K562 (cell line): ENCODE measurements around the gene RUSC1. TPM values are rescaled to one million over a fixed set of nuclear protein-coding genes. Genes with fewer than 3 reads are reported as not detected.

Source experiments
- ATAC-seq: fragments of 200-7000 bp; cut with Tn5 transposase; 3 replicates; pipeline ENCODE4 v1.9.1; 2020; ENCODE audit warnings: moderate library complexity
- BruUV-seq: library from RNA; stranded (reverse); fragments of 400-500 nt; replicated peaks from 2 replicates; lab custom pipeline; 2021; lab: Mats Ljungman, UMichigan
- CTCF ChIA-PET: fragments of 300-600 bp; formaldehyde crosslinking; extraction: SDS; loops from one replicate; lab custom pipeline; 2021; ENCODE audit warnings: low intra/inter-chr PET ratio; lab: Yijun Ruan, JAX
- POLR2A ChIA-PET: fragments of 300-600, 350-650 bp; sonication (Branson Sonifier 250); formaldehyde crosslinking; extraction: SDS; loops from one replicate; lab custom pipeline; 2021; ENCODE audit warnings: antibody characterized with exemption, inconsistent platforms; lab: Yijun Ruan, JAX
- DNase-seq, 4 experiments: peaks; one replicate each; pipeline versions ENCODE4 v3.0.0 to v3.0.0-alpha.2; 2011 to 2018; ENCODE audit warnings: low spot score in 3 of 4, mixed read lengths in 3 of 4; ENCODE audit errors: extremely low read depth in 1 of 4
- FAIRE-seq: peaks from 2 replicates; lab custom pipeline; 2011; peaks lifted over from hg19 to GRCh38; lab: Jason Lieb, UNC
- H2AFZ ChIP-seq: 2 replicates; pipeline ENCODE4 v1.6.0; 2011; ENCODE audit warnings: low read depth, low read length, control low read depth, inconsistent platforms
- H3K27ac ChIP-seq: fragments of 200-600 bp; 3 replicates; pipeline ENCODE4 v1.8.0; 2011; ENCODE audit warnings: low read depth, mild to moderate bottlenecking, control low read depth, inconsistent platforms, low read length, moderate library complexity, mixed read lengths; ENCODE audit errors: extremely low read depth
- H3K27me3 ChIP-seq, 2 experiments: fragments of 300-600 bp in 1 of 2; 2 replicates in 1 of 2; 3 replicates in 1 of 2; pipeline versions ENCODE4 v1.6.0 to v1.8.0; 2011; ENCODE audit warnings: inconsistent platforms in 2 of 2, low read length in 2 of 2, mild to moderate bottlenecking in 1 of 2, mixed read lengths in 1 of 2, moderate library complexity in 1 of 2; ENCODE audit not compliant: control insufficient read depth in 2 of 2, insufficient read depth in 2 of 2
- H3K36me3 ChIP-seq: fragments of 300-600 bp; 3 replicates; pipeline ENCODE4 v1.8.0; 2011; ENCODE audit warnings: mild to moderate bottlenecking, low read length, inconsistent platforms; ENCODE audit not compliant: control insufficient read depth, insufficient read depth
- H3K4me1 ChIP-seq, 2 experiments: fragments of 200-600 bp in 1 of 2; replicated peaks in 1 of 2; 2 replicates in 1 of 2; 3 replicates in 1 of 2; pipeline versions ENCODE4 v1.5.1 to v1.8.0; 2011; ENCODE audit warnings: inconsistent platforms in 2 of 2, low read length in 2 of 2, mild to moderate bottlenecking in 1 of 2, mixed read lengths in 1 of 2, moderate library complexity in 1 of 2; ENCODE audit not compliant: control insufficient read depth in 2 of 2, insufficient read depth in 2 of 2
- H3K4me2 ChIP-seq: 2 replicates; pipeline ENCODE4 v1.6.1; 2011; ENCODE audit warnings: low read length, control low read depth, inconsistent platforms, mixed read lengths; ENCODE audit not compliant: insufficient read depth
- H3K4me3 ChIP-seq: fragments of 200-600 bp; sonication (generic), shearing (Covaris generic); 2 replicates; pipeline ENCODE4 v1.5.1; 2016; ENCODE audit warnings: control low read depth, inconsistent platforms
- H3K79me2 ChIP-seq: fragments of 200-600 bp; 3 replicates; pipeline ENCODE4 v1.8.0; 2011; ENCODE audit warnings: low read length, inconsistent platforms; ENCODE audit not compliant: control insufficient read depth, insufficient read depth
- H3K9ac ChIP-seq, 2 experiments: 2 replicates each; pipeline versions ENCODE4 v1.6.0 to v1.6.1; 2011; ENCODE audit warnings: low read depth in 2 of 2, low read length in 2 of 2, control low read depth in 1 of 2, inconsistent platforms in 1 of 2, mild to moderate bottlenecking in 1 of 2, mixed read lengths in 1 of 2; ENCODE audit not compliant: insufficient read depth in 1 of 2
- H3K9me1 ChIP-seq: one replicate; pipeline ENCODE4 v1.6.0; 2011; ENCODE audit warnings: inconsistent platforms, mild to moderate bottlenecking, low read length, moderate library complexity; ENCODE audit not compliant: control insufficient read depth, insufficient read depth
- H3K9me3 ChIP-seq: replicated peaks from 2 replicates; pipeline ENCODE4 v1.5.1; 2011; ENCODE audit warnings: low read depth, low read length, inconsistent platforms; ENCODE audit not compliant: control insufficient read depth, insufficient read depth
- H4K20me1 ChIP-seq: replicated peaks from 2 replicates; pipeline ENCODE4 v1.6.1; 2011; ENCODE audit warnings: low read length, inconsistent platforms, mixed read lengths; ENCODE audit not compliant: control insufficient read depth, insufficient read depth
- BCL6 ChIP-seq: fragments of 250-450 bp; sonication (Bioruptor Pico); IDR thresholded peaks from 2 replicates; pipeline ENCODE4 v1.4.0; 2020
- CBFA2T3 ChIP-seq: fragments of 450-650 bp; IDR thresholded peaks from 2 replicates; pipeline ENCODE4 v1.6.1; 2017
- HSF4 ChIP-seq: fragments of 250-450 bp; sonication (Bioruptor Pico); IDR thresholded peaks from 2 replicates; pipeline ENCODE4 v2.1.2; 2022; ENCODE audit warnings: mild to moderate bottlenecking, moderate library complexity, borderline replicate concordance
- NR1H2 ChIP-seq: sonication (generic); formaldehyde crosslinking; IDR thresholded peaks from 2 replicates; pipeline ENCODE4 v1.4.0; 2020; ENCODE audit warnings: mild to moderate bottlenecking, missing genetic modification reagents
- RBM14 ChIP-seq: fragments of 200-400 bp; formaldehyde crosslinking; IDR thresholded peaks from 2 replicates; pipeline ENCODE4 v1.6.1; 2018; ENCODE audit warnings: low read depth, mild to moderate bottlenecking, low read length, moderate library complexity, borderline replicate concordance; ENCODE audit not compliant: insufficient read depth
- SIN3B ChIP-seq: fragments of 450-650 bp; IDR thresholded peaks from 2 replicates; pipeline ENCODE4 v1.6.1; 2017; ENCODE audit warnings: low read depth, mild to moderate bottlenecking, moderate library complexity
- SMC3 ChIP-seq: conservative IDR thresholded peaks from 2 replicates; pipeline ENCODE4 v1.6.1; 2011; ENCODE audit warnings: low read depth, low read length, improper control_type of control experiment; ENCODE audit not compliant: insufficient read depth
- SP1 ChIP-seq: sonication (generic); formaldehyde crosslinking; IDR thresholded peaks from 2 replicates; pipeline ENCODE4 v1.8.1; 2022; ENCODE audit warnings: mild to moderate bottlenecking, missing genetic modification reagents
- SRSF1 ChIP-seq: fragments of 200-400 bp; formaldehyde crosslinking; IDR thresholded peaks from 2 replicates; pipeline ENCODE4 v1.6.1; 2017; ENCODE audit warnings: mild to moderate bottlenecking, low read depth, low read length, moderate library complexity
- ZBTB8A ChIP-seq: fragments of 450-650 bp; IDR thresholded peaks from 2 replicates; pipeline ENCODE4 v1.6.1; 2018; ENCODE audit warnings: mild to moderate bottlenecking, moderate library complexity; ENCODE audit not compliant: partially characterized antibody
- WGBS: fragments of 100-300 bp; shearing (Covaris generic); methylation state at CpG from one replicate; pipeline ENCODE4 v1.1.6; 2016; ENCODE audit warnings: low coverage, mixed read lengths; ENCODE audit not compliant: insufficient coverage; ENCODE audit errors: missing lambda C conversion rate; 5-methylcytosine and 5-hydroxymethylcytosine counted together
- in situ Hi-C: fragments of 300-500 bp; cut with MboI; formaldehyde crosslinking; loops from 4 replicates; pipeline ENCODE4 v1.15.0; 2018; ENCODE audit warnings: inconsistent platforms, mixed read lengths
- intact Hi-C: fragments of 100-400 bp; cut with micrococcal nuclease; formaldehyde crosslinking; loops from 2 replicates; pipeline ENCODE4 v1.14.2; 2022
- polyA plus RNA-seq, 8 experiments: library from polyadenylated mRNA; depleted of rRNA in 4 of 8; stranded (reverse) in 5 of 8; unstranded in 3 of 8; fragments of >200 nt; fragmentation: Nextera tagmentation in 2 of 8; fragmentation: Illumina TruSeq in 1 of 8; extraction: Ambion mirVana in 2 of 8; extraction: Trizol in 1 of 8; gene quantifications; 2 replicates each; pipeline versions ENCODE4 v1.2.1 to v1.2.3, GENCODE V29; 2011 to 2014; ENCODE audit warnings: inconsistent platforms in 1 of 8, missing spikeins in 1 of 8
- total RNA-seq, 7 experiments: library from RNA; depleted of rRNA in 6 of 7; stranded (reverse); fragments of >200 nt in 6 of 7; fragmentation: Illumina TruSeq in 2 of 7; extraction: Trizol in 2 of 7; gene quantifications; 2 replicates each; pipeline versions ENCODE4 v1.2.1 to v1.2.3, GENCODE V29; 2011 to 2021; ENCODE audit warnings: low replicate concordance in 1 of 7
- TF ChIP-seq, protein P1 (sequence below): fragments of 450-650 bp; formaldehyde crosslinking; IDR thresholded peaks from 2 replicates; pipeline ENCODE4 v1.4.0; 2022; ENCODE audit warnings: mild to moderate bottlenecking, moderate library complexity
- TF ChIP-seq, protein P2 (sequence below): fragments of 450-650 bp; IDR thresholded peaks from 2 replicates; pipeline ENCODE4 v1.6.1; 2016; ENCODE audit warnings: low read depth
- TF ChIP-seq, protein P3 (sequence below): fragments of 450-650 bp; IDR thresholded peaks from 2 replicates; pipeline ENCODE4 v1.7.0; 2016; ENCODE audit warnings: borderline replicate concordance

Gene RUSC1
- total and polyA plus RNA-seq, 9 of the 15 experiments (the other 6 are each of a cell fraction or from before 2014, with no cell fraction given), result 5.7 to 68.3 (median 33.6) TPM

DNA sequence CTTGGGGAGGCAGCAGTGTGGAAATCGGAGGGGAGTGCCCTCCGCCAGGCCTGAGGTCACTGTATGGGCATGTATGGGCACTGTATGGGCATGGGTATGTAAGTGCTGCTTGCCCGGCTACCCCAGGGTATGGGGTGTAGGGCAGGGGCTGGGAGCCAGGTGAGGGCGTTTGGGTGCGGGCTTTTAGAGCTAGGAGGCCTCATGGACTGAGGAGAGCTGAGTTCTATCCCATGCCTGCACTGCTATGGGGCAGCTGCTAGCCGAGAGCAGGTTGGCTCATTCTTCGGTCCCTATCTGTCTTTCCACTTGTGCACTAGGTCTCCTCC, 24.8 kb upstream of the RUSC1 start:
- Histone ChIP-seq H3K9me1 (no peaks in the 10 kb centered on the region), H3K36me3 (peaks cover 51% of the 10 kb centered on the region), H3K9me3 (no peaks in the 10 kb centered on the region)
- intact Hi-C loops, result no loop called here
- FAIRE-seq (no peak), DNase-seq (no peak)
- TF ChIP-seq, protein P1, sequence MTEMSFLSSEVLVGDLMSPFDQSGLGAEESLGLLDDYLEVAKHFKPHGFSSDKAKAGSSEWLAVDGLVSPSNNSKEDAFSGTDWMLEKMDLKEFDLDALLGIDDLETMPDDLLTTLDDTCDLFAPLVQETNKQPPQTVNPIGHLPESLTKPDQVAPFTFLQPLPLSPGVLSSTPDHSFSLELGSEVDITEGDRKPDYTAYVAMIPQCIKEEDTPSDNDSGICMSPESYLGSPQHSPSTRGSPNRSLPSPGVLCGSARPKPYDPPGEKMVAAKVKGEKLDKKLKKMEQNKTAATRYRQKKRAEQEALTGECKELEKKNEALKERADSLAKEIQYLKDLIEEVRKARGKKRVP (CRISPR knock-in tag), result no peak
- TF ChIP-seq SP1 (CRISPR knock-in tag) (no peak), ZBTB8A (no peak), SMC3 (no peak), NR1H2 (CRISPR knock-in tag) (no peak), SRSF1 (no peak), HSF4 (no peak), CBFA2T3 (no peak), BCL6 (CRISPR knock-in tag) (no peak), RBM14 (no peak), SIN3B (no peak)
- TF ChIP-seq, protein P2, sequence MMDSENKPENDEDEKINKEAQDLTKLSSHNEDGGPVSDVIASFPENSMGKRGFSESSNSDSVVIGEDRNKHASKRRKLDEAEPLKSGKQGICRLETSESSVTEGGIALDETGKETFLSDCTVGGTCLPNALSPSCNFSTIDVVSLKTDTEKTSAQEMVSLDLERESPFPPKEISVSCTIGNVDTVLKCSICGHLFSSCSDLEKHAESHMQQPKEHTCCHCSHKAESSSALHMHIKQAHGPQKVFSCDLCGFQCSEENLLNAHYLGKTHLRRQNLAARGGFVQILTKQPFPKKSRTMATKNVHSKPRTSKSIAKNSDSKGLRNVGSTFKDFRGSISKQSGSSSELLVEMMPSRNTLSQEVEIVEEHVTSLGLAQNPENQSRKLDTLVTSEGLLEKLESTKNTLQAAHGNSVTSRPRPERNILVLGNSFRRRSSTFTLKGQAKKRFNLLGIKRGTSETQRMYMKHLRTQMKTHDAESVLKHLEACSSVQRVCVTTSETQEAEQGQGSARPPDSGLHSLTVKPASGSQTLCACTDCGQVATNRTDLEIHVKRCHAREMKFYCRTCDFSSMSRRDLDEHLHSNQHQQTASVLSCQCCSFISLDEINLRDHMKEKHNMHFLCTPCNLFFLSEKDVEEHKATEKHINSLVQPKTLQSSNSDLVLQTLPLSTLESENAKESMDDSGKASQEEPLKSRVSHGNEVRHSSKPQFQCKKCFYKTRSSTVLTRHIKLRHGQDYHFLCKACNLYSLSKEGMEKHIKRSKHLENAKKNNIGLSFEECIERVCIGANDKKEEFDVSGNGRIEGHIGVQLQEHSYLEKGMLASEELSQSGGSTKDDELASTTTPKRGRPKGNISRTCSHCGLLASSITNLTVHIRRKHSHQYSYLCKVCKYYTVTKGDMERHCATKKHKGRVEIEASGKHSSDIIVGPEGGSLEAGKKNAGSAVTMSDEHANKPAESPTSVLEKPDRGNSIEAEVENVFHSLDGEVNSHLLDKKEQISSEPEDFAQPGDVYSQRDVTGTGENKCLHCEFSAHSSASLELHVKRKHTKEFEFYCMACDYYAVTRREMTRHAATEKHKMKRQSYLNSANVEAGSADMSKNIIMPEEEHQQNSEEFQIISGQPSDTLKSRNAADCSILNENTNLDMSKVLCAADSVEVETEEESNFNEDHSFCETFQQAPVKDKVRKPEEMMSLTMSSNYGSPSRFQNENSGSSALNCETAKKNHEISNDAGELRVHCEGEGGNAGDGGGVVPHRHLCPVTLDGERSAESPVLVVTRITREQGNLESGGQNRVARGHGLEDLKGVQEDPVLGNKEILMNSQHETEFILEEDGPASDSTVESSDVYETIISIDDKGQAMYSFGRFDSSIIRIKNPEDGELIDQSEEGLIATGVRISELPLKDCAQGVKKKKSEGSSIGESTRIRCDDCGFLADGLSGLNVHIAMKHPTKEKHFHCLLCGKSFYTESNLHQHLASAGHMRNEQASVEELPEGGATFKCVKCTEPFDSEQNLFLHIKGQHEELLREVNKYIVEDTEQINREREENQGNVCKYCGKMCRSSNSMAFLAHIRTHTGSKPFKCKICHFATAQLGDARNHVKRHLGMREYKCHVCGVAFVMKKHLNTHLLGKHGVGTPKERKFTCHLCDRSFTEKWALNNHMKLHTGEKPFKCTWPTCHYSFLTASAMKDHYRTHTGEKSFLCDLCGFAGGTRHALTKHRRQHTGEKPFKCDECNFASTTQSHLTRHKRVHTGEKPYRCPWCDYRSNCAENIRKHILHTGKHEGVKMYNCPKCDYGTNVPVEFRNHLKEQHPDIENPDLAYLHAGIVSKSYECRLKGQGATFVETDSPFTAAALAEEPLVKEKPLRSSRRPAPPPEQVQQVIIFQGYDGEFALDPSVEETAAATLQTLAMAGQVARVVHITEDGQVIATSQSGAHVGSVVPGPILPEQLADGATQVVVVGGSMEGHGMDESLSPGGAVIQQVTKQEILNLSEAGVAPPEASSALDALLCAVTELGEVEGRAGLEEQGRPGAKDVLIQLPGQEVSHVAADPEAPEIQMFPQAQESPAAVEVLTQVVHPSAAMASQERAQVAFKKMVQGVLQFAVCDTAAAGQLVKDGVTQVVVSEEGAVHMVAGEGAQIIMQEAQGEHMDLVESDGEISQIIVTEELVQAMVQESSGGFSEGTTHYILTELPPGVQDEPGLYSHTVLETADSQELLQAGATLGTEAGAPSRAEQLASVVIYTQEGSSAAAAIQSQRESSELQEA, result no peak
- TF ChIP-seq, protein P3, sequence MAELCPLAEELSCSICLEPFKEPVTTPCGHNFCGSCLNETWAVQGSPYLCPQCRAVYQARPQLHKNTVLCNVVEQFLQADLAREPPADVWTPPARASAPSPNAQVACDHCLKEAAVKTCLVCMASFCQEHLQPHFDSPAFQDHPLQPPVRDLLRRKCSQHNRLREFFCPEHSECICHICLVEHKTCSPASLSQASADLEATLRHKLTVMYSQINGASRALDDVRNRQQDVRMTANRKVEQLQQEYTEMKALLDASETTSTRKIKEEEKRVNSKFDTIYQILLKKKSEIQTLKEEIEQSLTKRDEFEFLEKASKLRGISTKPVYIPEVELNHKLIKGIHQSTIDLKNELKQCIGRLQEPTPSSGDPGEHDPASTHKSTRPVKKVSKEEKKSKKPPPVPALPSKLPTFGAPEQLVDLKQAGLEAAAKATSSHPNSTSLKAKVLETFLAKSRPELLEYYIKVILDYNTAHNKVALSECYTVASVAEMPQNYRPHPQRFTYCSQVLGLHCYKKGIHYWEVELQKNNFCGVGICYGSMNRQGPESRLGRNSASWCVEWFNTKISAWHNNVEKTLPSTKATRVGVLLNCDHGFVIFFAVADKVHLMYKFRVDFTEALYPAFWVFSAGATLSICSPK, result no peak
- TF ChIP-seq, all 486 proteins: peak for 0
- ChIA-PET POLR2A (interaction anchor here (0.9 to 1.8 kb wide), 2 partner anchors 12 to 18 kb away, joined by 3 to 8 read pairs; partner anchors contain the start of gene FDPS), CTCF (no interaction called here)
- Histone ChIP-seq H3K27ac (no peak overlapping the region; the same call in 2 of the 3 replicates), H2AFZ (no peak overlapping the region), H3K4me3 (no peak overlapping the region), H3K27me3 (no peaks in the 10 kb centered on the region), H3K9ac (no peak overlapping the region), H3K4me2 (no peak overlapping the region), H3K79me2 (peaks cover 29% of the 10 kb centered on the region), H3K4me1 (peaks cover 11 to 43% of the 10 kb centered on the region in 2 experiments; a peak in 4 of 5 replicates), H4K20me1 (no peaks in the 10 kb centered on the region)
- BruUV-seq, result no TSS peak
- in situ Hi-C loops, result no loop called here
- 96% methylated on average over 6 of the region's 7 CpGs for WGBS
- no peak for ATAC-seq
